ENCODE measurements around the gene FAT1.
A peak's percentile ranks its signal among the peaks of the same experiment; 100 is the strongest.

FAT1 gene

DNA sequence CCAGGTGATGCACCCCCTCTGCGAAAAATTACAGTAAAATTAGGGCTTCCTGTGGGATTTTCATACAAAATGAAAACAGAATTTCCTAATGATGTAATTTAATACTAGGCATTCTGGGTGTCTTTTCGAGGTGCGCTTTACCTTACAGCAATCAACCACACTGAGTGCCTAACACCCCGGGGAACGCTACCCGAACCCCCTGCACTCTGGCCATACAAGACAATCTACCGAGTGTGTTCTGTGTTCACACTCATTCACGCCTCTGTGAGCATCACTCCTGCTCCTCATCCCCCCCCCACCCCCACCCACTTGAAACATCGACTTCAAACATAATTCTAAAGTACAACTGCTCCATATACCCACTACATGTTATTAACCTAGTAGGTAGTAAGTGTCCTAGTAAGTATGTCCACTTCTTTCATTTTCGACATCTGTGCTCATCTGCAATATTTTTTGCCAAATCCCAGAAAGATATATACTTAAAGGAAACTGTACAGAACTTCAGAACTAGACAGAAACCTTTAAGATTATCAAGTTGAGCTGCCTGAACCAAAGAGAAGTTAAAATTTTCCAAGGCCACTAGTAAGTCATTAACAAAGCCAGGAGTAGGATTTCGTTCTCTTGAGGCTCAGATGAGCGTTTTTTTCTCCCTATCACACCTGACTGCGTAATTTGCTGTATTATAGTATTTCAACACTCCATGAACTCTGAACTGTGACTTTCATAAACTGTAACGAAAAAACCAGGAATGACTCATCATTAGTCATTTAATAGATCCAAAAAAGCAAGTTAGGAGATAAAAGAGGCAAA, 80.0 kb downstream of the FAT1 start:
- Mint-ChIP-seq H3K27me3 (ENCODE audit: low read depth, poor library complexity) (no peaks in the 10 kb centered on the region), H3K4me3 (no peak overlapping the region), H3K27ac (no peak overlapping the region), H3K36me3 (ENCODE audit: low read depth) (peaks cover 63% of the 10 kb centered on the region), H3K9me3 (peaks cover 3% of the 10 kb centered on the region), H3K4me1 (peaks cover 13% of the 10 kb centered on the region)
- no peak for DNase-seq
- TF ChIP-seq, protein P1, sequence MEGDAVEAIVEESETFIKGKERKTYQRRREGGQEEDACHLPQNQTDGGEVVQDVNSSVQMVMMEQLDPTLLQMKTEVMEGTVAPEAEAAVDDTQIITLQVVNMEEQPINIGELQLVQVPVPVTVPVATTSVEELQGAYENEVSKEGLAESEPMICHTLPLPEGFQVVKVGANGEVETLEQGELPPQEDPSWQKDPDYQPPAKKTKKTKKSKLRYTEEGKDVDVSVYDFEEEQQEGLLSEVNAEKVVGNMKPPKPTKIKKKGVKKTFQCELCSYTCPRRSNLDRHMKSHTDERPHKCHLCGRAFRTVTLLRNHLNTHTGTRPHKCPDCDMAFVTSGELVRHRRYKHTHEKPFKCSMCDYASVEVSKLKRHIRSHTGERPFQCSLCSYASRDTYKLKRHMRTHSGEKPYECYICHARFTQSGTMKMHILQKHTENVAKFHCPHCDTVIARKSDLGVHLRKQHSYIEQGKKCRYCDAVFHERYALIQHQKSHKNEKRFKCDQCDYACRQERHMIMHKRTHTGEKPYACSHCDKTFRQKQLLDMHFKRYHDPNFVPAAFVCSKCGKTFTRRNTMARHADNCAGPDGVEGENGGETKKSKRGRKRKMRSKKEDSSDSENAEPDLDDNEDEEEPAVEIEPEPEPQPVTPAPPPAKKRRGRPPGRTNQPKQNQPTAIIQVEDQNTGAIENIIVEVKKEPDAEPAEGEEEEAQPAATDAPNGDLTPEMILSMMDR (IDR thresholded peaks at IDR 0.05): no peak

DNA sequence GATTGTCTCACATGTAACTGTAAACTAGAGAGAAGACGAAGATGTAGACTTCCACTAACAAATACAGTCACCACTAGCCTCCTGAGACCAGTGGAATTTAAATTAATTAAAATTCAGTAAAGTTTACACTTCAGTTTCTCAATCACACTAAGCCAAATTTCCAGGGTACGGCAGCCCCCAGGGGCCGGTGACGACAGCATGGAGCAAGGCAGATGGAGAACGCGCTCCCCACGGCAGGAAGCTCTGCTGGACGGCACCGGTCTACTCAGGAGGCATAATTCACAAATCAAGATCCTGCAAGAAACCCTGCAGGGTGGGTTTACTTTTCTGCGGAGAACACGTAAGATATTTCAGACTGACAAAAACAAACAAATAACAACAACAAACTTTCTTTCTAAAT, 80.7 kb downstream of the FAT1 start:
- peaks cover 70% of the 10 kb centered on the region for H3K36me3 Mint-ChIP-seq (ENCODE audit: low read depth)
- peaks cover 3% of the 10 kb centered on the region for H3K9me3 Mint-ChIP-seq
- peaks cover 13% of the 10 kb centered on the region for H3K4me1 Mint-ChIP-seq
- H3K27me3 Mint-ChIP-seq (ENCODE audit: low read depth, poor library complexity): no peaks in the 10 kb centered on the region
- TF ChIP-seq, protein P1 (IDR thresholded peaks at IDR 0.05): no peak
- no peak overlapping the region for H3K4me3 Mint-ChIP-seq
- no peak for DNase-seq
- H3K27ac Mint-ChIP-seq: peak overlapping the region; percentile 50

- Mint-ChIP-seq H3K4me1 (peaks cover 13% of the 10 kb centered on the region), H3K36me3 (ENCODE audit: low read depth) (peaks cover 69% of the 10 kb centered on the region), H3K4me3 (no peak overlapping the region), H3K9me3 (peaks cover 3% of the 10 kb centered on the region), H3K27me3 (ENCODE audit: low read depth, poor library complexity) (no peaks in the 10 kb centered on the region), H3K27ac (no peak overlapping the region)
- no peak for DNase-seq
- TF ChIP-seq, protein P1 (IDR thresholded peaks at IDR 0.05): no peak
Observed at GRCh38 chr4:186642530-186642929, 81.1 kb downstream of the FAT1 start.

GRCh38 chr4:186634591-186635128, 89.0 kb downstream of the FAT1 start:
- H3K4me3 Mint-ChIP-seq: no peak overlapping the region
- H3K4me1 Mint-ChIP-seq: peaks cover 10% of the 10 kb centered on the region
- no peaks in the 10 kb centered on the region for H3K9me3 Mint-ChIP-seq
- TF ChIP-seq, protein P1 (IDR thresholded peaks at IDR 0.05): no peak
- peak overlapping the region; percentile 74 for H3K27ac Mint-ChIP-seq
- DNase-seq: no peak
- peaks cover 84% of the 10 kb centered on the region for H3K36me3 Mint-ChIP-seq (ENCODE audit: low read depth)
- H3K27me3 Mint-ChIP-seq (ENCODE audit: low read depth, poor library complexity): peaks cover 4% of the 10 kb centered on the region

DNA sequence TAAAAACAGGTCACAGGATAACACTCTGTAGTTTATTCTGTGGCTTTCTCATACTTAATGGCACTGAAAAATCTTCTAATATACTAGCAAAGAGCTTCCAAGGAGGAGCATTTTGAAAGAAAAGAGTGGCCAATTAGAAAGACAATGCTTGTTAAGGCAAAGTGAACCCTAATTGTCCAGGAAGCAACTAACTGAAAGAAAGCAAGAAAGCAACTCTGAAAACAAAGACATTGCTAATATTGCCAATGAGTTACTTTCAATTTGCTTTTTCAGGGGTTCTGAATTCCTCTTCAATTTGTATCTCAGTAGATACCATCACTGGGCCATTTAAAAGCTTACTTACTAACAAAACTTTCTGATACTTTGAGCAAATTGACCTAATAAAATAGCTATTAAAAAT, 89.8 kb downstream of the FAT1 start:
- Mint-ChIP-seq H3K9me3 (no peaks in the 10 kb centered on the region), H3K4me3 (no peak overlapping the region), H3K27me3 (ENCODE audit: low read depth, poor library complexity) (peaks cover 4% of the 10 kb centered on the region), H3K36me3 (ENCODE audit: low read depth) (peaks cover 88% of the 10 kb centered on the region), H3K4me1 (peaks cover 10% of the 10 kb centered on the region), H3K27ac (no peak overlapping the region)
- TF ChIP-seq, protein P1 (IDR thresholded peaks at IDR 0.05): no peak
- DNase-seq: no peak

DNA sequence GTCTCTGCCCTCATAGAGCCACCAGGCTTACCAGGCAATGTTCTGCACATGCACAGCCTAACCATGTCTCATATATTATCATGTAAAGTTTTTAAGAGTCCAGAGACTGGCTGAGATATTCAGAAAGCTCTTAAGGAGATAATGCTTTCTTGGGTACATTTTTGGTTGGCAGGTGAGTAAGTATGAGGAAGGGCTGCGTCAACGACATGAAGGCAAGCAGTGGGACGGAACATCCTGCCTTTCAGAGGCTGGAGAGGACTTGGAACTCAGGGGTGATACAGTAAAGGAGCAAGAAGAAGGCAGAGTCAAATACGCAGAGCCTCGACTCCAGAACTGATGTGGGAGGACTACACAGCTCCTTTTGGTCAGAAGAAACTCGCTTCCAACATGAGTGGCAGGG, 93.5 kb downstream of the FAT1 start:
- H3K4me1 Mint-ChIP-seq: peaks cover 10% of the 10 kb centered on the region
- no peak for DNase-seq
- H3K27me3 Mint-ChIP-seq (ENCODE audit: low read depth, poor library complexity): no peaks in the 10 kb centered on the region
- H3K36me3 Mint-ChIP-seq (ENCODE audit: low read depth): peaks cover 85% of the 10 kb centered on the region
- TF ChIP-seq, protein P1 (IDR thresholded peaks at IDR 0.05): no peak
- no peak overlapping the region for H3K4me3 Mint-ChIP-seq
- no peak overlapping the region for H3K27ac Mint-ChIP-seq
- H3K9me3 Mint-ChIP-seq: no peaks in the 10 kb centered on the region

Measured in nephron progenitor cell (in vitro differentiated cells).